ENCODE data around the gene KIF13A.

Gene KIF13A

DNA sequence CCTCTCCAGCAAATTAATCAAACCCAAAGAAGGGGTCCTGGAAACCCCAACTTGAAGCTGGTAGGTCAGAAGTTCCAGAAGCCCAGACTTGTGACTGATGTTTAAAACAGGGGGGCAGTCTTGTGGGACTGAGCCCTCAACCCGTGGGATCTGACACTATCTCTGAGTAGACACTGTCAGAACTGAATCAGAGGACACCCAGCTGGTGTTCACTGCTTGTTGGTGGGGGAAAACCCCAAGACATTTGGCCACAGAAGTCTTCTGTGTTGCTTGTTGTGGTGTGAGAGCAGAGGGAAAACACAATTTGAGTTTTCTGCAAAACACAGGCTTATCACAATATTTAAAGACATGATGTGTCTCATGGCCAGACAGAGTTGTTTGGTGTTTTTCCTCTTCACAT, 29.9 kb downstream of the KIF13A start:
- Histone ChIP-seq H3K4me1 (ENCODE audit: low read length) (no peaks in the 10 kb centered on the region), H4K20me1 (ENCODE audit: insufficient read depth, low read length) (no peaks in the 10 kb centered on the region), H3K9ac (ENCODE audit: low read length) (no peak overlapping the region), H3K4me3 (ENCODE audit: low read length) (no peak overlapping the region), H3K36me3 (replicated peaks; ENCODE audit: low read depth, low read length) (no peaks in the 10 kb centered on the region), H3K27ac (ENCODE audit: low read length) (no peak overlapping the region), H3K9me3 (ENCODE audit: insufficient read depth, low read length) (no peaks in the 10 kb centered on the region), H2AFZ (ENCODE audit: low read depth, low read length) (no peak overlapping the region), H3K27me3 (ENCODE audit: low read depth, low read length) (0 out of 2 replicates have a peak, but pooled peaks cover 3% of the 10 kb centered on the region), H3K4me2 (ENCODE audit: low read length) (no peak overlapping the region), H3K79me2 (ENCODE audit: low read length) (no peaks in the 10 kb centered on the region)
- no peak for TF ChIP-seq EZH2phosphoT487 (IDR thresholded peaks at IDR 0.05; ENCODE audit: low read depth)
- TF ChIP-seq, protein P1, sequence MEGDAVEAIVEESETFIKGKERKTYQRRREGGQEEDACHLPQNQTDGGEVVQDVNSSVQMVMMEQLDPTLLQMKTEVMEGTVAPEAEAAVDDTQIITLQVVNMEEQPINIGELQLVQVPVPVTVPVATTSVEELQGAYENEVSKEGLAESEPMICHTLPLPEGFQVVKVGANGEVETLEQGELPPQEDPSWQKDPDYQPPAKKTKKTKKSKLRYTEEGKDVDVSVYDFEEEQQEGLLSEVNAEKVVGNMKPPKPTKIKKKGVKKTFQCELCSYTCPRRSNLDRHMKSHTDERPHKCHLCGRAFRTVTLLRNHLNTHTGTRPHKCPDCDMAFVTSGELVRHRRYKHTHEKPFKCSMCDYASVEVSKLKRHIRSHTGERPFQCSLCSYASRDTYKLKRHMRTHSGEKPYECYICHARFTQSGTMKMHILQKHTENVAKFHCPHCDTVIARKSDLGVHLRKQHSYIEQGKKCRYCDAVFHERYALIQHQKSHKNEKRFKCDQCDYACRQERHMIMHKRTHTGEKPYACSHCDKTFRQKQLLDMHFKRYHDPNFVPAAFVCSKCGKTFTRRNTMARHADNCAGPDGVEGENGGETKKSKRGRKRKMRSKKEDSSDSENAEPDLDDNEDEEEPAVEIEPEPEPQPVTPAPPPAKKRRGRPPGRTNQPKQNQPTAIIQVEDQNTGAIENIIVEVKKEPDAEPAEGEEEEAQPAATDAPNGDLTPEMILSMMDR (IDR thresholded peaks at IDR 0.05; ENCODE audit: low read depth, low read length): no peak

DNA sequence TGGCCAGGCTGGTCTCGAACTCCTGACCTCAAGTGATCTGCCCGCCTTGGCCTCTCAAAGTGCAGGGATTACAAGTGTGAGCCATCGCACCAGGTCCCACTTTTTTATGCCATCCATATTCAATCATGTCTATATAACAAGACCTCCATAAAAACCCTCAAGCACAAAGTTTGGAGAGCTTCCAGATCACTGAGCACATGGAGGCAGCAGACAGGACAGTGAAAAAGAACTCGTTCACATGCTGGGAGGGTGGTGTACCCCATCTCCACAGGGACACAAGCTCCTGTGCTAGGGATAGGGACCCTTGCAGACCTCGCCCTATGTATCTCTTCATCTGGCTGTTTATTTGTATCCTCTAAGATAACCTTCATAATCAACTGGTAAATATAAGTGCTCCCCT, 30.3 kb downstream of the KIF13A start:
- no peaks in the 10 kb centered on the region for H3K4me1 ChIP-seq (ENCODE audit: low read length)
- no peak overlapping the region for H3K4me3 ChIP-seq (ENCODE audit: low read length)
- no peaks in the 10 kb centered on the region for H3K9me3 ChIP-seq (ENCODE audit: insufficient read depth, low read length)
- no peak overlapping the region for H3K9ac ChIP-seq (ENCODE audit: low read length)
- H4K20me1 ChIP-seq (ENCODE audit: insufficient read depth, low read length): no peaks in the 10 kb centered on the region
- TF ChIP-seq, protein P1 (IDR thresholded peaks at IDR 0.05; ENCODE audit: low read depth, low read length): no peak
- no peak for TF ChIP-seq EZH2phosphoT487 (IDR thresholded peaks at IDR 0.05; ENCODE audit: low read depth)
- H2AFZ ChIP-seq (ENCODE audit: low read depth, low read length): no peak overlapping the region
- no peaks in the 10 kb centered on the region for H3K79me2 ChIP-seq (ENCODE audit: low read length)
- no peak overlapping the region for H3K27ac ChIP-seq (ENCODE audit: low read length)
- no peak overlapping the region for H3K4me2 ChIP-seq (ENCODE audit: low read length)
- H3K27me3 ChIP-seq (ENCODE audit: low read depth, low read length): 0 out of 2 replicates have a peak, but pooled peaks cover 3% of the 10 kb centered on the region
- H3K36me3 ChIP-seq (replicated peaks; ENCODE audit: low read depth, low read length): no peaks in the 10 kb centered on the region

DNA sequence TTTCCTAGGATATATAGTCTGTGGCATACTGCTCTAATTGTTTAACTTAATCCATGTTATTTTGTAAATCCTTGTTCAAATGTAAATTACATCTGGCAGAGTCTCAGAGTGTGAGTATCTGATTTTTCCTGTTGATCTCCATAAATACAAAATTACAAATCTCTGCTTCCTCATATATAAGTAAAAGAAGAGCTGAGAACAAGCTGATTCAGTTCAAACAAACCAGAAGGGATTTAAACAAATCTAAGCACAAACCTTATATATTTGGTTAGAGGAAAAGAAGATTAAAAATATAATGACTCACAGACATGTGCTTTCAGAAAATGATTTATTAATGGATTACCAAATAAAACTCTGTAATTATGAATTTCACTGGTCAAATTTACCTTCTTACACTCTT, 37.3 kb downstream of the KIF13A start:
- Histone ChIP-seq H3K9me3 (ENCODE audit: insufficient read depth, low read length) (no peaks in the 10 kb centered on the region), H2AFZ (ENCODE audit: low read depth, low read length) (no peak overlapping the region), H3K36me3 (replicated peaks; ENCODE audit: low read depth, low read length) (no peaks in the 10 kb centered on the region), H3K79me2 (ENCODE audit: low read length) (no peaks in the 10 kb centered on the region), H3K4me2 (ENCODE audit: low read length) (no peak overlapping the region), H3K27me3 (ENCODE audit: low read depth, low read length) (no peaks in the 10 kb centered on the region), H3K4me1 (ENCODE audit: low read length) (no peaks in the 10 kb centered on the region), H4K20me1 (ENCODE audit: insufficient read depth, low read length) (no peaks in the 10 kb centered on the region), H3K9ac (ENCODE audit: low read length) (no peak overlapping the region), H3K27ac (ENCODE audit: low read length) (no peak overlapping the region), H3K4me3 (ENCODE audit: low read length) (no peak overlapping the region)
- TF ChIP-seq EZH2phosphoT487 (IDR thresholded peaks at IDR 0.05; ENCODE audit: low read depth): no peak
- TF ChIP-seq, protein P1 (IDR thresholded peaks at IDR 0.05; ENCODE audit: low read depth, low read length): no peak

DNA sequence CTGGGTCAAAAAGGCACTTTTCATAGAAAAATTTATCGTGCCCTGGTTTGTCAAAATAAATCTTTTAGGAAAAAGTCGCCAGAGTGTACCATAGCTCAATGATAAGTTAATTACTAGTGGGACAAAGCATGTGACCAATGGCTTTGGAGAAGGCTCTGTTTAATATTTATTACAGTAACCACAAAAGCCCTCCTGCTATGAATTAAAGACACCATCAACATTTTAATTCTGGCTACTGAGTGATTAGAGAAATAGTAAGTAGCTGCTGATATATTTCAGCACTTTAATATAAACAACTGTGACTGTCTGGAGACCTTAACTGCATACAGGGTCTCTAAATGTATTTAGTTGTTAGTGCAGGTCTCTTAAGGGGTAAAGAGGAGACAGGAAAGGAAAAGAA, 38.3 kb downstream of the KIF13A start:
- H3K4me3 ChIP-seq (ENCODE audit: low read length): no peak overlapping the region
- H3K27me3 ChIP-seq (ENCODE audit: low read depth, low read length): no peaks in the 10 kb centered on the region
- no peak overlapping the region for H3K9ac ChIP-seq (ENCODE audit: low read length)
- no peaks in the 10 kb centered on the region for H3K79me2 ChIP-seq (ENCODE audit: low read length)
- H3K36me3 ChIP-seq (replicated peaks; ENCODE audit: low read depth, low read length): no peaks in the 10 kb centered on the region
- TF ChIP-seq EZH2phosphoT487 (IDR thresholded peaks at IDR 0.05; ENCODE audit: low read depth): no peak
- TF ChIP-seq, protein P1 (IDR thresholded peaks at IDR 0.05; ENCODE audit: low read depth, low read length): no peak
- H2AFZ ChIP-seq (ENCODE audit: low read depth, low read length): no peak overlapping the region
- H3K4me2 ChIP-seq (ENCODE audit: low read length): no peak overlapping the region
- no peak overlapping the region for H3K27ac ChIP-seq (ENCODE audit: low read length)
- H4K20me1 ChIP-seq (ENCODE audit: insufficient read depth, low read length): no peaks in the 10 kb centered on the region
- H3K9me3 ChIP-seq (ENCODE audit: insufficient read depth, low read length): no peaks in the 10 kb centered on the region
- no peaks in the 10 kb centered on the region for H3K4me1 ChIP-seq (ENCODE audit: low read length)
